Ishikawa (cell line): Measurements from ENCODE around the gene PDE6B.

ENCODE experiments used
- EGR1 ChIP-seq: IDR thresholded peaks from 2 replicates; pipeline ENCODE4 v1.6.1; 2012
- EP300 ChIP-seq: IDR thresholded peaks from 2 replicates; pipeline ENCODE4 v1.6.1; 2012; ENCODE audit warnings: borderline replicate concordance
- MAX ChIP-seq: IDR thresholded peaks from 2 replicates; pipeline ENCODE4 v1.6.1; 2012
- NFIC ChIP-seq: IDR thresholded peaks from 2 replicates; pipeline ENCODE4 v1.6.1; 2012
- REST ChIP-seq: IDR thresholded peaks from 2 replicates; pipeline ENCODE4 v1.6.1; 2012; ENCODE audit warnings: low read depth, mild to moderate bottlenecking
- TCF12 ChIP-seq: IDR thresholded peaks from 2 replicates; pipeline ENCODE4 v1.6.1; 2012; ENCODE audit warnings: low read depth
- YY1 ChIP-seq: IDR thresholded peaks from 2 replicates; pipeline ENCODE4 v1.6.1; 2012; ENCODE audit warnings: low read depth
- ZBTB7A ChIP-seq: IDR thresholded peaks from 2 replicates; pipeline ENCODE4 v1.6.1; 2012; ENCODE audit warnings: low read depth

- no peak for TF ChIP-seq MAX
- TF ChIP-seq ZBTB7A, result no peak
- no peak for TF ChIP-seq REST
- TF ChIP-seq NFIC, result no peak
- TF ChIP-seq TCF12, result no peak
- TF ChIP-seq EP300, result no peak
- TF ChIP-seq EGR1, result no peak
- no peak for TF ChIP-seq YY1
Observed at GRCh38 chr4:675980-676870, 50.9 kb downstream of the PDE6B start.
